CD14-positive monocyte (primary cell): ENCODE results near the gene UPB1. TPM values are rescaled to one million over a fixed set of nuclear protein-coding genes. Genes with fewer than 3 reads are reported as not detected.

Experiments
- DNase-seq, 3 donors: peaks; one replicate each; pipeline ENCODE4 v3.0.0-alpha.2; 2011 to 2022
- H2AFZ ChIP-seq: 2 replicates; pipeline ENCODE4 v1.6.0; 2012; ENCODE audit warnings: mild to moderate bottlenecking, low read depth, low read length, inconsistent platforms; ENCODE audit not compliant: insufficient read depth, poor library complexity, severe bottlenecking
- H3K27ac ChIP-seq, 2 donors: 1 replicate in 1 of 2; 2 replicates in 1 of 2; pipeline ENCODE4 v1.5.1; 2012 to 2013; ENCODE audit warnings: low read length in 2 of 2, control low read depth in 1 of 2, inconsistent platforms in 1 of 2, low read depth in 1 of 2, mild to moderate bottlenecking in 1 of 2
- H3K27me3 ChIP-seq, 2 donors: one replicate each; pipeline versions ENCODE4 v1.6.0 to v1.6.1; 2011 to 2013; ENCODE audit warnings: low read length in 2 of 2; ENCODE audit not compliant: control insufficient read depth in 2 of 2, insufficient read depth in 2 of 2
- H3K36me3 ChIP-seq, 2 donors: replicated peaks in 1 of 2; 1 replicate in 1 of 2; 2 replicates in 1 of 2; pipeline versions ENCODE4 v1.5.1 to v1.6.1; 2012 to 2013; ENCODE audit warnings: low read length in 2 of 2, control low read depth in 1 of 2, inconsistent platforms in 1 of 2, mild to moderate bottlenecking in 1 of 2; ENCODE audit not compliant: insufficient read depth in 2 of 2, control insufficient read depth in 1 of 2
- H3K4me1 ChIP-seq, 2 donors: 1 replicate in 1 of 2; 2 replicates in 1 of 2; pipeline versions ENCODE4 v1.5.1 to v1.6.1; 2012 to 2013; ENCODE audit warnings: low read length in 2 of 2, control low read depth in 1 of 2, inconsistent platforms in 1 of 2, mild to moderate bottlenecking in 1 of 2, moderate library complexity in 1 of 2; ENCODE audit not compliant: insufficient read depth in 2 of 2, control insufficient read depth in 1 of 2
- H3K4me2 ChIP-seq: replicated peaks from 2 replicates; pipeline ENCODE3; 2012; ENCODE audit warnings: low read length, moderate library complexity, mild to moderate bottlenecking; ENCODE audit not compliant: poor library complexity, severe bottlenecking; ENCODE audit errors: extremely low read depth
- H3K4me3 ChIP-seq, 3 experiments: fragments of 200-600 bp in 1 of 3; sonication (generic) in 1 of 3; replicated peaks in 1 of 3; 1 replicate in 2 of 3; 2 replicates in 1 of 3; pipeline ENCODE4 v1.5.1; 2011 to 2013; ENCODE audit warnings: low read length in 3 of 3, mild to moderate bottlenecking in 3 of 3, control low read depth in 2 of 3, low read depth in 2 of 3, inconsistent platforms in 1 of 3, moderate library complexity in 1 of 3
- H3K79me2 ChIP-seq: 2 replicates; pipeline ENCODE4 v1.6.0; 2012; ENCODE audit warnings: mild to moderate bottlenecking, control low read depth, inconsistent platforms, low read length, moderate library complexity; ENCODE audit not compliant: insufficient read depth
- H3K9ac ChIP-seq: 2 replicates; pipeline ENCODE4 v1.6.0; 2017; ENCODE audit warnings: low read length, mild to moderate bottlenecking; ENCODE audit not compliant: insufficient read depth, poor library complexity, severe bottlenecking
- H3K9me3 ChIP-seq, 2 donors: replicated peaks in 1 of 2; 1 replicate in 1 of 2; 2 replicates in 1 of 2; pipeline versions ENCODE4 v1.5.1 to v1.6.1; 2012 to 2013; ENCODE audit warnings: low read length in 2 of 2, control low read depth in 1 of 2; ENCODE audit not compliant: control insufficient read depth in 1 of 2, insufficient read depth in 1 of 2
- H4K20me1 ChIP-seq: 2 replicates; pipeline ENCODE4 v1.6.0; 2012; ENCODE audit warnings: mild to moderate bottlenecking, low read length, control low read depth, moderate library complexity; ENCODE audit not compliant: insufficient read depth
- H3K27ac Mint-ChIP-seq, 7 donors: one replicate each; pipeline ENCODE4 v1.8.0; 2020; ENCODE audit warnings: mild to moderate bottlenecking in 7 of 7, mixed read lengths in 7 of 7, moderate library complexity in 6 of 7, inconsistent platforms in 2 of 7
- H3K27me3 Mint-ChIP-seq, 3 donors: one replicate each; pipeline ENCODE4 v1.8.0; 2021 to 2022; ENCODE audit warnings: low read depth in 3 of 3, mild to moderate bottlenecking in 3 of 3, mixed read lengths in 3 of 3, moderate library complexity in 3 of 3, inconsistent platforms in 1 of 3
- H3K36me3 Mint-ChIP-seq, 2 donors: one replicate each; pipeline ENCODE4 v1.8.0; 2020; ENCODE audit warnings: mixed read lengths in 2 of 2, inconsistent platforms in 1 of 2, mild to moderate bottlenecking in 1 of 2
- H3K4me1 Mint-ChIP-seq: one replicate; pipeline ENCODE4 v1.8.0; 2020; ENCODE audit warnings: mild to moderate bottlenecking, mixed read lengths
- H3K4me3 Mint-ChIP-seq, 2 donors: one replicate each; pipeline ENCODE4 v1.8.0; 2020; ENCODE audit warnings: mild to moderate bottlenecking in 2 of 2, mixed read lengths in 2 of 2, moderate library complexity in 1 of 2
- H3K9me3 Mint-ChIP-seq, 7 donors: one replicate each; pipeline ENCODE4 v1.8.0; 2020 to 2022; ENCODE audit warnings: mixed read lengths in 7 of 7, mild to moderate bottlenecking in 6 of 7, moderate library complexity in 6 of 7, inconsistent platforms in 2 of 7
- CTCF ChIP-seq: fragments of 200-600 bp; IDR thresholded peaks from one replicate; pipeline ENCODE4 v1.8.0; 2022; ENCODE audit warnings: antibody characterized with exemption, mild to moderate bottlenecking
- WGBS: methylation state at CpG from one replicate; pipeline ENCODE4 v1.1.5; 2013; ENCODE audit warnings: missing lambda C conversion rate; ENCODE audit not compliant: insufficient coverage; 5-methylcytosine and 5-hydroxymethylcytosine counted together
- intact Hi-C, 2 donors: fragments of 100-400 bp; cut with micrococcal nuclease; formaldehyde crosslinking; loops; one replicate each; pipeline versions ENCODE4 v1.15.0 to v1.15.1; 2023
- polyA plus RNA-seq, 3 donors: library from polyadenylated mRNA; depleted of rRNA in 1 of 3; unstranded in 2 of 3; stranded (reverse) in 1 of 3; fragments of 300-500 nt in 2 of 3; fragments of >200 nt in 1 of 3; fragmentation: Illumina TruSeq in 2 of 3; gene quantifications; 1 replicate in 2 of 3; 2 replicates in 1 of 3; pipeline ENCODE4 v1.2.3, GENCODE V29; 2012 to 2021

UPB1 gene
- polyA plus RNA-seq, 3 donors: 0.13 to 0.17 TPM; not detected in 1

- no peaks in the 10 kb centered on the region for H3K9me3 Mint-ChIP-seq
- Histone ChIP-seq H3K4me2 (no peak overlapping the region), H3K36me3 (no peaks in the 10 kb centered on the region), H3K4me3 (no peak overlapping the region), H3K27ac (no peak overlapping the region), H3K4me1 (peaks cover 25 to 29% of the 10 kb centered on the region in 2 donors), H4K20me1 (no peaks in the 10 kb centered on the region), H3K79me2 (no peaks in the 10 kb centered on the region), H3K9ac (no peak overlapping the region), H3K27me3 (no peaks in the 10 kb centered on the region), H2AFZ (no peak overlapping the region), H3K9me3 (no peaks in the 10 kb centered on the region)
- DNase-seq: no peak
- H3K27me3 Mint-ChIP-seq: peaks cover 0 to 1% (median 0%) of the 10 kb centered on the region in 3 donors
- H3K27ac Mint-ChIP-seq: no peak overlapping the region
- H3K4me3 Mint-ChIP-seq: no peak overlapping the region
- 86% methylated on average over 2 of the region's 2 CpGs for WGBS
- no peak for TF ChIP-seq CTCF
- H3K36me3 Mint-ChIP-seq: peaks cover 0 to 2% of the 10 kb centered on the region in 2 donors
- intact Hi-C loops: loop anchor here (2.0 to 5.0 kb wide), 2 partner anchors 102 to 199 kb away; no protein-coding TSS in a partner anchor
- peaks cover 33% of the 10 kb centered on the region for H3K4me1 Mint-ChIP-seq
These were observed 28.7 kb downstream of the UPB1 start for GRCh38 chr22:24523873-24524272.

- Histone ChIP-seq H3K4me1 (peaks cover 10 to 19% of the 10 kb centered on the region in 2 donors), H3K4me3 (no peak overlapping the region), H2AFZ (no peak overlapping the region), H3K9ac (no peak overlapping the region), H3K27ac (no peak overlapping the region), H4K20me1 (no peaks in the 10 kb centered on the region), H3K27me3 (no peaks in the 10 kb centered on the region), H3K79me2 (no peaks in the 10 kb centered on the region), H3K36me3 (no peaks in the 10 kb centered on the region), H3K9me3 (no peaks in the 10 kb centered on the region), H3K4me2 (no peak overlapping the region)
- Mint-ChIP-seq H3K36me3 (peaks cover 0 to under 1% of the 10 kb centered on the region in 2 donors), H3K4me3 (no peak overlapping the region), H3K27me3 (peaks cover 0 to 1% (median 0%) of the 10 kb centered on the region in 3 donors), H3K4me1 (peaks cover 28% of the 10 kb centered on the region), H3K9me3 (no peaks in the 10 kb centered on the region), H3K27ac (peak overlapping the region in 6 of 7 donors; percentile 33 to 85 (median 60))
- TF ChIP-seq CTCF: peak; percentile 84
- intact Hi-C loops: loop anchor here (1.0 to 5.0 kb wide), 4 partner anchors 91 to 201 kb away; no protein-coding TSS in a partner anchor
- DNase-seq: peak; percentile 89 to 96 (median 96)
- WGBS: 0% methylated on average over 3 of the region's 12 CpGs
These were observed 30.4 kb downstream of the UPB1 start for GRCh38 chr22:24525416-24526037.
